NCI-H128 (cell line): ENCODE data around the gene PRDM16.

ENCODE experiments used
- DNase-seq: peaks from one replicate; lab custom pipeline; 2025; ENCODE audit not compliant: unreplicated experiment; lab: John Stamatoyannopoulos, UW

PRDM16 gene

GRCh38 chr1:3053366-3053980, 15.5 kb upstream of the PRDM16 start:
- DNase-seq, result no peak

- DNase-seq, result no peak
These were observed 15.0 kb upstream of the PRDM16 start for GRCh38 chr1:3053986-3054385.

- no peak for DNase-seq
These were observed 14.5 kb upstream of the PRDM16 start for GRCh38 chr1:3054474-3054873.

GRCh38 chr1:3055051-3055450, 14.0 kb upstream of the PRDM16 start:
- no peak for DNase-seq

- no peak for DNase-seq
These were observed 12.4 kb upstream of the PRDM16 start for GRCh38 chr1:3056641-3057040.

GRCh38 chr1:3058263-3059030, 10.6 kb upstream of the PRDM16 start:
- no peak for DNase-seq

GRCh38 chr1:3060127-3060526, 8.9 kb upstream of the PRDM16 start:
- DNase-seq, result no peak

- no peak for DNase-seq
These were observed 8.1 kb upstream of the PRDM16 start for GRCh38 chr1:3060601-3061551.

- DNase-seq, result no peak
These were observed 7.4 kb upstream of the PRDM16 start for GRCh38 chr1:3061566-3061965.

- no peak for DNase-seq
These were observed 6.9 kb upstream of the PRDM16 start for GRCh38 chr1:3061981-3062615.

- no peak for DNase-seq
These were observed 6.2 kb upstream of the PRDM16 start for GRCh38 chr1:3062616-3063378.

GRCh38 chr1:3063379-3064295, 5.4 kb upstream of the PRDM16 start:
- DNase-seq, result no peak

GRCh38 chr1:3064296-3064850, 4.6 kb upstream of the PRDM16 start:
- no peak for DNase-seq

- DNase-seq, result no peak
These were observed 4.1 kb upstream of the PRDM16 start for GRCh38 chr1:3064901-3065300.

GRCh38 chr1:3065396-3065795, 3.6 kb upstream of the PRDM16 start:
- no peak for DNase-seq

- DNase-seq, result no peak
These were observed 3.2 kb upstream of the PRDM16 start for GRCh38 chr1:3065797-3066196.

- DNase-seq, result no peak
These were observed 2.7 kb upstream of the PRDM16 start for GRCh38 chr1:3066250-3066711.

GRCh38 chr1:3066826-3067225, 2.2 kb upstream of the PRDM16 start:
- no peak for DNase-seq

- DNase-seq, result no peak
These were observed 1.7 kb upstream of the PRDM16 start for GRCh38 chr1:3067301-3067670.
